Colonic mucosa (tissue), 4 donors: ENCODE results near the gene IGHMBP2. TPM values are rescaled to one million over a fixed set of nuclear protein-coding genes. Genes with fewer than 3 reads are reported as not detected.

Source experiments
- DNase-seq: peaks from one replicate; pipeline ENCODE4 v3.0.0-alpha.2; 2020
- H3K27ac ChIP-seq: fragments of 200-600 bp; one replicate; pipeline ENCODE4 v1.8.0; 2021
- H3K27me3 ChIP-seq: fragments of 200-600 bp; one replicate; pipeline ENCODE4 v1.8.0; 2021
- H3K36me3 ChIP-seq: fragments of 200-600 bp; one replicate; pipeline ENCODE4 v1.8.0; 2021
- H3K4me1 ChIP-seq: fragments of 200-600 bp; one replicate; pipeline ENCODE4 v1.8.0; 2021; ENCODE audit warnings: mild to moderate bottlenecking
- H3K4me3 ChIP-seq: fragments of 200-600 bp; one replicate; pipeline ENCODE4 v1.8.0; 2021
- H3K9ac ChIP-seq, 2 donors: one replicate each; pipeline ENCODE4 v1.7.0; 2013; ENCODE audit warnings: control low read depth in 2 of 2, low read depth in 2 of 2, low read length in 2 of 2
- H3K9me3 ChIP-seq: fragments of 200-600 bp; one replicate; pipeline ENCODE4 v1.8.0; 2021
- intact Hi-C: fragments of 100-400 bp; cut with DNase I; formaldehyde crosslinking; loops from one replicate; pipeline ENCODE4 v1.14.1; 2022
- total RNA-seq, 2 donors: library from RNA; stranded (reverse); fragmentation: NEBNext Ultra II Directional in 1 of 2; extraction: Animal tissue kit (Norgen Biotek cat#: 25700) in 1 of 2; gene quantifications; one replicate each; pipeline ENCODE4 v1.2.1, GENCODE V29; 2021
- TF ChIP-seq, protein P1 (sequence below): fragments of 200-600 bp; IDR thresholded peaks from one replicate; pipeline ENCODE4 v1.8.0; 2022; ENCODE audit warnings: antibody characterized with exemption, mild to moderate bottlenecking
- donor health status: healthy.
- donor health status: DM: no; HTN: no; CAD: no.
- donor health status: DM: no; HTN: no; CAD: no.

Gene IGHMBP2
- total RNA-seq, 2 donors from 2014 or later: 16.6 to 20.4 TPM

DNA sequence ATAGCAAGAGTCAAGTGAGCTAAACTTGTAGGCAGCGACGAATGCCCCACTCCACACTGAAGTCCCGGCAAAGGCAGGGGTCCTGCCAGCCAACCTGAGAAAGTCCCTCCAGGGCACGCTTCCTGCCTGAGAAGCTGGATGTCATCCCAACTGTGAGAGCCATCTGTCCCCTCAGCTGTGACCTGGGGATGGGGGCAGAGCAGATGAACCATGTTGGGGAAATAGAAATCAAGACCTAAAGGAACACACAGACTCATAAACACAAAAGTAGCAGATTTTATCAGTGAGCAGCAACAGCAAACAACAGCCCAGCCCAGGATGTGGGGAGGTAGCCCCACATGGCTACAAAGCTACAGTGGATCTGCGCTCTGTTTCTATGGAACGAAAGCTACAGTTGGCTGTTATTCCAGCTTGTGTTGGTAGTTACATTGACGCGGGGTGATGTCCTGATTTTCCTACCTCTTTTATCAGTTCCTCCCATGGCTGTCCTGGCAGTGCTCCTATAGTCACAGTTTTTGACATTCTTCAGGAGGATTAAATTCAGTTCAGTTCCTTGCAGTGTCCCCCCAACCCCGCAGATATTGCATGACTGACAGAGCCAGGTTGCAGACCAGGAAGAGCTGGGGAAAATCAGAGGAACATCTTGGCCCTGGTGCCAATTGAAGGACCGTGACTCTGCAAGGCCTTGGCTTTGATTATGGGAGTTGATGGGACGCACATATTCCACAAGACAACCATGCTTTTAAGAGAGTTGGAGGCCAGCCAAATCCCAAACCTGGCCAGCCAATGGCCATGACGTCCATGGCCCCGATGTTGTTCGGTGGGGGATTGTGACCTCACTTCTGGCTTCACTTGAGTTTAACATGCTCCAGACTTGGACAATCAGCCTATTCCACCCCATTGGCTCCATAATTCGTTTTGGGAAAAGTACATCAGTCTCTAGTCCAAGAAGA is 62.5 kb downstream of the IGHMBP2 start:
- H3K27me3 ChIP-seq: no peaks in the 10 kb centered on the region
- no peaks in the 10 kb centered on the region for H3K4me1 ChIP-seq
- no peaks in the 10 kb centered on the region for H3K9me3 ChIP-seq
- H3K27ac ChIP-seq: no peak overlapping the region
- DNase-seq: no peak
- H3K4me3 ChIP-seq: no peak overlapping the region
- H3K36me3 ChIP-seq: no peaks in the 10 kb centered on the region
- TF ChIP-seq, protein P1, sequence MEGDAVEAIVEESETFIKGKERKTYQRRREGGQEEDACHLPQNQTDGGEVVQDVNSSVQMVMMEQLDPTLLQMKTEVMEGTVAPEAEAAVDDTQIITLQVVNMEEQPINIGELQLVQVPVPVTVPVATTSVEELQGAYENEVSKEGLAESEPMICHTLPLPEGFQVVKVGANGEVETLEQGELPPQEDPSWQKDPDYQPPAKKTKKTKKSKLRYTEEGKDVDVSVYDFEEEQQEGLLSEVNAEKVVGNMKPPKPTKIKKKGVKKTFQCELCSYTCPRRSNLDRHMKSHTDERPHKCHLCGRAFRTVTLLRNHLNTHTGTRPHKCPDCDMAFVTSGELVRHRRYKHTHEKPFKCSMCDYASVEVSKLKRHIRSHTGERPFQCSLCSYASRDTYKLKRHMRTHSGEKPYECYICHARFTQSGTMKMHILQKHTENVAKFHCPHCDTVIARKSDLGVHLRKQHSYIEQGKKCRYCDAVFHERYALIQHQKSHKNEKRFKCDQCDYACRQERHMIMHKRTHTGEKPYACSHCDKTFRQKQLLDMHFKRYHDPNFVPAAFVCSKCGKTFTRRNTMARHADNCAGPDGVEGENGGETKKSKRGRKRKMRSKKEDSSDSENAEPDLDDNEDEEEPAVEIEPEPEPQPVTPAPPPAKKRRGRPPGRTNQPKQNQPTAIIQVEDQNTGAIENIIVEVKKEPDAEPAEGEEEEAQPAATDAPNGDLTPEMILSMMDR: no peak
- no peak overlapping the region for H3K9ac ChIP-seq
- intact Hi-C loops: no loop called here

DNA sequence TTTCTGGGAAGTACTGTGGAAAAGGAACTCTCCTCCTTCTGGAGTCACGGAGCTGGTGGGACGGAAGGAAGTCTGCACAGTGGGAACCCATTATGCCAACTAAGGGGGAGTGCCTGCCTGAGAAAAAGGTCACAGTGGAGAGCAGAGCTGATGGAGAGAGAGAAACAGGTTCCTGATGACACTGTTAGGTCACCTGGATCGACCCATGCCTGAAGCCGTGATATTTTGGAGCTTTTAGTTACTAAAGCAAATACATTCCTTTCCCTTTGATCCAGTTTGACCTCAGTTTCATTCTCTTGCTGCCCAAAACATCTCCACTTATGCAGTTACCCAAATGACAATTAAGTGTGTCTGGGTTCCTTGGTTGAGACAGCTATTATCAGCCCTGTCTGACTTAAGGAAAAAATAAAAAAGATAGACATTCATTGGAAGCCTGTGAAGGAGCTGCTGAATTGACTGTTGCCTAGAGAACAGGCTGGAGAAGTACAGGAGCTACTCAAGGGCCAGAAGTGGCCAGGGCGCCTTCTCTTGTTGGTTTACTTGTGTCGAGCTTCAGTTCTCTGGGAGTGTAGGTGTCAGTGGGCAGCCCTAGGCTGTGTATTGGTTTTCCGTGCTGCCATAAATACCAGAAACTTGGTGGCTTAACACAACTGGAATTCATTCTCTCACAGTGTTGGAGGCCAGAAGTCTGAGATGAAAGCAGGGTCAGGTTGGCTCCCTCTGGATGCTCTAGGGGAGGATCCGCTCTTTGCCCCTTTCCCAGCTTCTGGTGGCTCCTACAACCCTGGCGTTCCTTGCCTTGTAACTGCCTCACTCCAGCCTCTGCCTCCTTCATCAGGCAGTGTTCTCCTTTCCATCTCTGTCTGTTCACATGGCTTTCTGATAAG is 63.4 kb downstream of the IGHMBP2 start:
- no peaks in the 10 kb centered on the region for H3K36me3 ChIP-seq
- DNase-seq: no peak
- H3K27me3 ChIP-seq: no peaks in the 10 kb centered on the region
- H3K27ac ChIP-seq: no peak overlapping the region
- no peaks in the 10 kb centered on the region for H3K4me1 ChIP-seq
- no peak overlapping the region for H3K9ac ChIP-seq
- intact Hi-C loops: no loop called here
- no peaks in the 10 kb centered on the region for H3K9me3 ChIP-seq
- H3K4me3 ChIP-seq: no peak overlapping the region
- TF ChIP-seq, protein P1: no peak

DNA sequence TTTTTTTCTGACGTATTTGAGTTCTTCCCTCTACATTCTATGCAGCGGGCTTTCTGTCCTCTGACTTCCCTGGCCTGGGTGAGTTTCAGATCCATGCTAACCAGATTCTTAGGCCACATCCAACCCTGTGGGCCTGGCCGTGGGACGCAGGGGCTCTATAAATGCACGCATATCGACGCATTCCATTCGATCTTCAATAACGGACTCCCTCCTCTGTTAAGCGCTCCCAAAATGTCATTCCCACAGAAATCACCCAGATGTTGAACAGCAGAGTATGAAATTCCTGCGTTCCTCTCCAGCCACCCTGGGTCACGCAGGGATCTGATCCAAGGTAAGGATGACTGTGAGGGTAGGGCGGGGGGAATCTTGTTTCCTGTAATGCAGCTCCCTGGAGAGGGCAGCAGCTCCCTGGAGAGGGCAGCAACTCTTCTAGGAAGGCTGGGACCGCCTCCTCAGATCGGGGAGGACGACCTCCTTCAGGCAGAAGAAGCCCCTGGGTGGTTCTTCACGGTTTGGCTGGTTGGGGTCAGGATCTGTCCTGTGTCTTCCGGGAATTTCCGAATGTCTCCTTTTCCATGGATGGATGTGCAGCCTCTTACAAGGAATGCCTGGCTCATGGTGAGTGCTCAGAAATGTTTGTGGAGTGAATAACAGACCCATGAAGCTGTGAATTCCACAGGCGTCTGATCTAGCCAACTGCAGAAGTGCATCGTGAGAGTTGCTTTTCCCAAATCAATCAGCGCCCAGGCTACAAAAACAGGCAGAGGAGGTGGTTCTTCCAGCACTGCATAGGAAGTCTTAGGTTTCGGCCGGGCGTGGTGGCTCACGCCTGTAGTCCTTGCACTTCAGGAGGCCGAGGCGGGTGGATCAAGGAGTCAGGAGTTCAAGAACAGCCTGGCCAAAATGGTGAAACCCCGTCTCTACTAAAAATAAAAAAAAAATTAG is 64.9 kb downstream of the IGHMBP2 start:
- no peak overlapping the region for H3K9ac ChIP-seq
- no peaks in the 10 kb centered on the region for H3K27me3 ChIP-seq
- intact Hi-C loops: no loop called here
- DNase-seq: no peak
- no peak overlapping the region for H3K4me3 ChIP-seq
- no peaks in the 10 kb centered on the region for H3K4me1 ChIP-seq
- TF ChIP-seq, protein P1: no peak
- H3K27ac ChIP-seq: no peak overlapping the region
- no peaks in the 10 kb centered on the region for H3K36me3 ChIP-seq
- H3K9me3 ChIP-seq: no peaks in the 10 kb centered on the region

DNA sequence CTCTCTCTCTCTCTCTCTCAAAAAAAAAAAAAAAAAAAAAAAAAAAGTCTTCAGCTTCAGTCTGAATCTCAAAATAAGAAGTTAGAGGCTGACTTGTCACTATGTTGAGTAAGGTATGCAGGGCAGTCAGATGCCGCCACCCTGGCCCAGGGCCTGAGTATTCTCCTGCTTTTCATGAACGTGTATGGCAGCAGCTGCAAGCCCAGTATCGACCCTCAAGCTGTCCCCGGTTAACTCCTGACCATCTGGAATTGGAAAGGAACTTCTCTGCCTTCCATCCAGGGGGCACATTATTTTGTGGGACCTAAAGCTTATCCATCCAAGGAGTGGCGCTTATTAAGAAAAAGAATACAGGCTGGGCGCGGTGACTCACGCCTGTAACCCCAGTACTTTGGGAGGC is 65.7 kb downstream of the IGHMBP2 start:
- TF ChIP-seq, protein P1: no peak

More for the DNA sequence above, 65.7 kb downstream of the IGHMBP2 start:
- H3K4me3 ChIP-seq: no peak overlapping the region
- no peak overlapping the region for H3K27ac ChIP-seq
- no peak overlapping the region for H3K9ac ChIP-seq
- no peak for DNase-seq
- H3K4me1 ChIP-seq: no peaks in the 10 kb centered on the region
- H3K9me3 ChIP-seq: no peaks in the 10 kb centered on the region
- intact Hi-C loops: no loop called here
- H3K36me3 ChIP-seq: no peaks in the 10 kb centered on the region
- no peaks in the 10 kb centered on the region for H3K27me3 ChIP-seq
